ENCODE data around the gene A1CF.

GRCh38 chr10:50805981-50806622, 79.3 kb downstream of the A1CF start:
- no peak for TF ChIP-seq POLR2A (IDR thresholded peaks at IDR 0.05)
- no peak for TF ChIP-seq CTCF (IDR thresholded peaks at IDR 0.05)

Measured in right lobe of liver (tissue), 4 donors.